Measurements from ENCODE around the gene IPO11. TPM values are rescaled to one million over a fixed set of nuclear protein-coding genes. Genes with fewer than 3 reads are reported as not detected.
"Not testable (repeated sequence)": the region's sequence is repeated elsewhere in the genome, so short reads cannot be mapped to it uniquely, and the experiment has no call there.

The IPO11 gene
- total RNA-seq, 1 donor from 2014 or later = 28.3 TPM

GRCh38 chr5:62448528-62448927 is 36.0 kb downstream of the IPO11 start:
- DNase-seq (ENCODE audit: low spot score) = no peak

DNA sequence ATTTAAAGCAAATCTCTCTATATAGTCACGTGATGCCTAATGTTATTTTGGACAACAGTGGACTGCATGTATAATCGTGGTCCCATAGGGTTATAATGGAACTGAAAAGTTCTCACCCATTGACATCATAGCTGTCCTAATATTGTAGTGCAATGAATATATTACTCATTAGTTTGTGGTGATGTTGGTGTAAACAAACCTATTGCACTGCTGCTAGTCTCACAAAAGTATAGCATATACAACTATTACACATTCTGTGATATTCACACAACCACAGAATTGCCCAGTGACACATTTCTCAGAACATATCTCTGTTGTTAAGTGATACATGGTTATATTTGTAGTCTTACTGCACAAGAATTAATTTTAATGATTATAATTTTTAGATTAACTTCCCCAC is 37.7 kb downstream of the IPO11 start:
- DNase-seq (ENCODE audit: low spot score) = no peak

- no peak for DNase-seq (ENCODE audit: low spot score)
These were observed 44.5 kb downstream of the IPO11 start for GRCh38 chr5:62457071-62457470.

- DNase-seq (ENCODE audit: low spot score) = no peak
These were observed 48.0 kb downstream of the IPO11 start for GRCh38 chr5:62460578-62460983.

- no peak for DNase-seq (ENCODE audit: low spot score)
These were observed 49.0 kb downstream of the IPO11 start for GRCh38 chr5:62461561-62461960.

- DNase-seq (ENCODE audit: low spot score) = no peak
These were observed 53.7 kb downstream of the IPO11 start for GRCh38 chr5:62465985-62466925.

GRCh38 chr5:62473209-62473608 is 60.6 kb downstream of the IPO11 start:
- DNase-seq (ENCODE audit: low spot score) = no peak

GRCh38 chr5:62475072-62475471 is 62.5 kb downstream of the IPO11 start:
- DNase-seq (ENCODE audit: low spot score) = no peak

DNA sequence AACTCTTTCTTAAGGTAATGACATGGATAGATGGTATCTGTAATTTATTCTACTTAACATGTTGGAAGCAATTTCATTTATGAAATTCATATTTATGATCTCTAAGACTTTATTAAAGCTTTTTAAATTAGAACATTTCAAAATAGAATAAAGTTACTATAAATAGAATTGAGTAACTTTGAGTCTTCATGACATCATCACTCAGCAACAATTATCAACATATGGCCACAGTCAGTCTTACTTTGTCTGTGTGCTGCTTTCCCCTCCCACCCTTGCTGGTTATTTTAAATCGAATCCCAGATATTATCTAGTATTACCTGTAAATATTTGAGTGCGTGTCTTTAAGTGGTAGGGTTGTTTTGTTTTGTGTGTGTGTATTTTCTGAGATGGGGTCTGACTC is 65.2 kb downstream of the IPO11 start:
- DNase-seq (ENCODE audit: low spot score) = no peak

- no peak for DNase-seq (ENCODE audit: low spot score)
These were observed 71.0 kb downstream of the IPO11 start for GRCh38 chr5:62483556-62483955.

DNA sequence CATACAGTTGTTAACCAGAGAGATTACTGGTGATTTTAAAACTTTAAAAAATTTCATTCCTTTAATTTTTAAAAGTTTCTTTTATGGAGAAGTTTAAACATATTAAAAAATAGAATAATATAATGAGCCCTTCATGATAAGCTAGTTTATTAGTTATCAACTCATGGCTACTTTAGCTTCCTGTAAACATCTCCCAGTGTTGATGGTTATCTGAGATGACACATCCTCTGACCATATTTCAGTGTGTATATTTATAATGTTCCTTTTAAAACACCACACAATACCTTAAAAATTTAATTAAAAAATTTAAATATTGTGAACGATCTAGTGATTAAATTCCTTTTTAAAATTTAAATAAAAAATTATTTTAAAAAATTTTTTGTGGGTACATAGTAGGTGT is 74.1 kb downstream of the IPO11 start:
- DNase-seq (ENCODE audit: low spot score) = no peak

GRCh38 chr5:62488531-62488930 is 76.0 kb downstream of the IPO11 start:
- no peak for DNase-seq (ENCODE audit: low spot score)

DNA sequence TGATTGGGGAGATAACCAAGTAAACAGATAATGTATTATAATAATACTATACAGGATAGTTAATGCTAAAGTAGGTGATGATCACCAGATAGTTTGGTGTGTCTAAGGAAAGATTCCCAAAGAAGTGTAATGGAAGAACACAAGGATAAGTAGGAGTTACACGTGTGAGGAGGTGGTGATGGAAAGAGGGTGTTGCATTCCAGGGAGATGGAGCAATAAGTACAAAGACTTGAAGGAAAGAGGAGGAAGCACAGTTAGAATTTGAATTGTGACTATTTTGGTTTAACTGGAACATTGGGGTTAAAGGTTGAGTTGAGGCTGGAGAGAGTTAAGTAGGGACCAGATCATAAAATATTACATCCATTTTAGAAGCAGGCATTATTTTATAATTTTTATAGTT is 76.9 kb downstream of the IPO11 start:
- DNase-seq (ENCODE audit: low spot score) = no peak

- DNase-seq (ENCODE audit: low spot score) = no peak
These were observed 82.2 kb downstream of the IPO11 start for GRCh38 chr5:62494772-62495171.

- no peak for DNase-seq (ENCODE audit: low spot score)
These were observed 84.3 kb downstream of the IPO11 start for GRCh38 chr5:62496876-62497275.

GRCh38 chr5:62498961-62499360 is 86.4 kb downstream of the IPO11 start:
- no peak for DNase-seq (ENCODE audit: low spot score)

DNA sequence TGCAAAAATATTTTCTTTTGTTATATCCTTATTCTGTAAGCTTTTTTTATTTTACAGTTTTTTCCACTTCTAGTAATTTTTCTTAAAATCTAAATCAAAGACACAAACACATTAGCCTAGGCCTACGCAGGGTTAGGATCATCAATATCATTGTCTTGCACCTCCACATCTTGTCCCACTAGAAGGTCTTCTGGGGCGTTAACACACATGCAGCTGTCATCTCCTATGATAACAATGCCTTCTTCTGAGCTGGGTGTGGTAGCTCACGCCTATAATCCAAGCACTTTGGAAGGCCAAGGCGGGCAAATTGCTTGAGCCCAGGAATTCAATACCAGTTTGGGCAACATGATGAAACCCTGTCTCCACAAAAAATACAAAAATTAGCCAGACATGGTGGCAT is 87.2 kb downstream of the IPO11 start:
- DNase-seq (ENCODE audit: low spot score) = no peak

GRCh38 chr5:62502456-62503101 is 90.0 kb downstream of the IPO11 start:
- no peak for DNase-seq (ENCODE audit: low spot score)

- no peak for DNase-seq (ENCODE audit: low spot score)
These were observed 91.6 kb downstream of the IPO11 start for GRCh38 chr5:62504129-62504528.

DNA sequence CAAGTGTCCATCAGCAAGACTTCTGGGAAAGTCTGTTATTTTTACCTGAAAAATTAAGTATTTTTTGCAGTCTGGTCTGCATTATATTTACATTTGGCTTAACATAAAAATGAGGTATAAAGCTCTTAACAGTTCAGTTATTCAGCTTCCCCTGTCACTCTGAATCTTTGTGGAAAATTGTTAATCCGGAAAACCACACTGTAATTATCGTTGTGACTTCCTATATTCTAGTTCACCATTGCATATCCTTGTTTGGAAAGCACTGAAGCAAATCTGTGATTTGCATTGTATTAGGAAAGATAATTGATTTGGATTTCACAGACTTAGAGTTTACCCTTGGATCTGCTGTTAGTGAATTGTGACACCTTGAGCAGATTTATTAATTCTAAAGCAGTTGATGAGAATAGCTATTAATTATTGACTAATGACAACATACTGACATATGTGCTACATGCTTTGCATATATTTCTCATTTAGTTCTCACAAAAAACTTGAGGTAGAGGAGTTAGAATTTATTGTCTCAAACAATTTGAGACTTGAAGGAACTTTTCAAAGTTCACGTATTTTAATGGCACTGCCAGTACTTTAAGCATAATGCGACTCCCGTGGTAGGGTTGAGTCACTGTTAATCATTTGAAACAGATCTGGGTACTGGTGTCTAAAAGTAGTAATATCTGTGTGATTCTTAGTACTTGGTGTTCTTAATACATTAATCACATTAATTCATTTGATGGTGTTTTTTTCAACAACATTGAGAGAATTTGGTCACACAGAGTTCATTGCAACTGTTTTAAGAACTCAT is 94.3 kb downstream of the IPO11 start:
- DNase-seq (ENCODE audit: low spot score) = no peak

DNA sequence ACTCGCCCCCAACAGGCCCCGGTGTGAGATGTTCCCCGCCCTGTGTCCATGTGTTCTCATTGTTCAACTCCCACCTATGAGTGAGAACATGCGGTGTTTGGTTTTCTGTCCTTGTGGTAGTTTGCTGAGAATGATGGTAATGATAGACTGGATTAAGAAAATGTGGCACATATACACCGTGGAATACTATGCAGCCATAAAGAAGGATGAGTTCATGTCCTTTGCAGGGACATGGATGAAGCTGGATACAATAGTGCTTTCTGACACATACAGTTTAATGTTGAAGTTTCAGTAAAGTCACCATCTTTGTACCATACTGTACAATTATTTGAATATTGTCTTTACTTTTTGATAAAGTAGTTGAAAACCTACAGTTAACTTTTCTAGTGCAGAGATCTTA is 96.2 kb downstream of the IPO11 start:
- not testable (repeated sequence) for DNase-seq (ENCODE audit: low spot score)

GRCh38 chr5:62509806-62510205 is 97.2 kb downstream of the IPO11 start:
- no peak for DNase-seq (ENCODE audit: low spot score)
